ENCODE data around the gene TNFRSF21. TPM values are rescaled to one million over a fixed set of nuclear protein-coding genes. Genes with fewer than 3 reads are reported as not detected.
A peak's percentile ranks its signal among the peaks of the same experiment; 100 is the strongest.

Gene TNFRSF21, protein sequence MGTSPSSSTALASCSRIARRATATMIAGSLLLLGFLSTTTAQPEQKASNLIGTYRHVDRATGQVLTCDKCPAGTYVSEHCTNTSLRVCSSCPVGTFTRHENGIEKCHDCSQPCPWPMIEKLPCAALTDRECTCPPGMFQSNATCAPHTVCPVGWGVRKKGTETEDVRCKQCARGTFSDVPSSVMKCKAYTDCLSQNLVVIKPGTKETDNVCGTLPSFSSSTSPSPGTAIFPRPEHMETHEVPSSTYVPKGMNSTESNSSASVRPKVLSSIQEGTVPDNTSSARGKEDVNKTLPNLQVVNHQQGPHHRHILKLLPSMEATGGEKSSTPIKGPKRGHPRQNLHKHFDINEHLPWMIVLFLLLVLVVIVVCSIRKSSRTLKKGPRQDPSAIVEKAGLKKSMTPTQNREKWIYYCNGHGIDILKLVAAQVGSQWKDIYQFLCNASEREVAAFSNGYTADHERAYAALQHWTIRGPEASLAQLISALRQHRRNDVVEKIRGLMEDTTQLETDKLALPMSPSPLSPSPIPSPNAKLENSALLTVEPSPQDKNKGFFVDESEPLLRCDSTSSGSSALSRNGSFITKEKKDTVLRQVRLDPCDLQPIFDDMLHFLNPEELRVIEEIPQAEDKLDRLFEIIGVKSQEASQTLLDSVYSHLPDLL
- total RNA-seq (10 to 100 TPM; 42.4 to 55.8 TPM), polyA plus RNA-seq (ENCODE audit: insufficient read length in 6 of 6) (10 to 100 TPM; 14.8 to 20.6 (median 17.3) TPM)
- long read RNA-seq, donor 1, partial matches to known transcripts, result 7 of 10 reads
- long read RNA-seq, donor 1, other reads (novel, unspliced or antisense), result 0 of 10 reads
- long read RNA-seq, donor 2, partial matches to known transcripts, result 14 of 15 reads
- long read RNA-seq, donor 2, other reads (novel, unspliced or antisense), result 0 of 15 reads
- long read RNA-seq, donor 3, partial matches to known transcripts, result 0 of 1 reads
- long read RNA-seq, donor 3, other reads (novel, unspliced or antisense), result 0 of 1 reads
- long read RNA-seq, donor 4, partial matches to known transcripts, result 3 of 5 reads
- long read RNA-seq, donor 4, other reads (novel, unspliced or antisense), result 0 of 5 reads
- long read RNA-seq, donor 5, partial matches to known transcripts, result 6 of 8 reads
- long read RNA-seq, donor 5, other reads (novel, unspliced or antisense), result 0 of 8 reads
- long read RNA-seq, donor 6, partial matches to known transcripts, result 8 of 9 reads
- long read RNA-seq, donor 6, other reads (novel, unspliced or antisense), result 0 of 9 reads
- long read RNA-seq, donor 7, partial matches to known transcripts, result 0 of 2 reads
- long read RNA-seq, donor 7, other reads (novel, unspliced or antisense), result 0 of 2 reads
- long read RNA-seq, donor 8, partial matches to known transcripts, result 6 of 9 reads
- long read RNA-seq, donor 8, other reads (novel, unspliced or antisense), result 0 of 9 reads
- long read RNA-seq, donor 9, result 0 reads
- long read RNA-seq, donor 10, partial matches to known transcripts, result 4 of 7 reads
- long read RNA-seq, donor 10, other reads (novel, unspliced or antisense), result 0 of 7 reads
- long read RNA-seq, donor 11, transcript TNFRSF21-201 (6 exons, 3,595 nt), result major isoform, 24 of 54 reads
- long read RNA-seq, donor 11, partial matches to known transcripts, result 30 of 54 reads
- long read RNA-seq, donor 11, other reads (novel, unspliced or antisense), result 0 of 54 reads
- long read RNA-seq, donor 12, partial matches to known transcripts, result 0 of 1 reads
- long read RNA-seq, donor 12, other reads (novel, unspliced or antisense), result 0 of 1 reads

DNA sequence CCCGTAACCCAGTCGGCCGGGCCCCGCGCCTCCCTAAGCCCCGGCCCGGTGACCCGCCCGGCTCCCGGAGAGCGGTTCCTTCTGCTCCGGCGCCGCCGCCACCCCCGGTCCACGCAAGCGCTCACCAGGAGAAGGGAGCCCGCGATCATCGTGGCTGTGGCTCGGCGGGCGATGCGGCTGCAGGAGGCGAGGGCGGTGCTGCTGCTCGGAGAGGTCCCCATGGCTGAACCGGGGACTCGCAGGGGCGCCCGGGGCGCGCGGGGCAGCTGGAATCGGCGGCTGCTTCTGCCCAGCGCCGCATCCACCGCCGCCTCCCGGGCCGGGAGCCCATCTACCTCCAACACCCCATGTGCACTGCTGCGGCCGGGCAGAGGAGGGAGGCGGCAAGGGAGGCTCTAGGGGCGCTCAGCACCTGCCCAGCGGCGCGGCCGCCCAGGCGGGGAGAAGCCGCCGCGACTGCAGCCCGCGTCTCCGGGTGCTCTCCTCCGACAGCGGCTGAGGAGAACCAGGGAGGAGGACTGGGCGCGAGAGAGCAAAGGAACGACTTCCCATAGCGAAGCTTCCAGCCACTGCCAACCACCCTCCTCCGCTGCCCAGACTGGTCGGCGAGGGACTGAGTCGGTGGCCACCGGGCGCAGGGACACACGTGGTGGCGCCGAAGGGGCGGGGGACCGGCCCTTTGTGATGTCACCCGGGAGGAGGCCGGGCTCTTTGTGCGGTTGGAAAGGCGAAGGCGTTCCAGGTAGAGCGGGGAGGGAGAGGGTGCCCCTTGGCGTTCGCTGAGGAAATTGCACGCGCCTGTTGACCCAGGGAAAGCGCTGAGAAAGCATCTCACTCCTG lies at the start of gene TNFRSF21:
TNFRSF21 (minus strand) TSS at position 615 of the 840 bp plus-strand sequence; CDS start at position 221, 394 bp downstream.
- intact Hi-C loops (cut with DNase I), result no loop called here
- DNase-seq, result peak; percentile 90 to 96 (median 95)
- peak within 1 kb of the TSS; percentile 58 to 61 for H3K4me3 ChIP-seq
- TF ChIP-seq, protein P1, sequence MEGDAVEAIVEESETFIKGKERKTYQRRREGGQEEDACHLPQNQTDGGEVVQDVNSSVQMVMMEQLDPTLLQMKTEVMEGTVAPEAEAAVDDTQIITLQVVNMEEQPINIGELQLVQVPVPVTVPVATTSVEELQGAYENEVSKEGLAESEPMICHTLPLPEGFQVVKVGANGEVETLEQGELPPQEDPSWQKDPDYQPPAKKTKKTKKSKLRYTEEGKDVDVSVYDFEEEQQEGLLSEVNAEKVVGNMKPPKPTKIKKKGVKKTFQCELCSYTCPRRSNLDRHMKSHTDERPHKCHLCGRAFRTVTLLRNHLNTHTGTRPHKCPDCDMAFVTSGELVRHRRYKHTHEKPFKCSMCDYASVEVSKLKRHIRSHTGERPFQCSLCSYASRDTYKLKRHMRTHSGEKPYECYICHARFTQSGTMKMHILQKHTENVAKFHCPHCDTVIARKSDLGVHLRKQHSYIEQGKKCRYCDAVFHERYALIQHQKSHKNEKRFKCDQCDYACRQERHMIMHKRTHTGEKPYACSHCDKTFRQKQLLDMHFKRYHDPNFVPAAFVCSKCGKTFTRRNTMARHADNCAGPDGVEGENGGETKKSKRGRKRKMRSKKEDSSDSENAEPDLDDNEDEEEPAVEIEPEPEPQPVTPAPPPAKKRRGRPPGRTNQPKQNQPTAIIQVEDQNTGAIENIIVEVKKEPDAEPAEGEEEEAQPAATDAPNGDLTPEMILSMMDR (IDR thresholded peaks at IDR 0.05), result peak; percentile 89 to 92
- peaks cover 0 to 15% of the 10 kb centered on the region in 2 donors for H3K4me1 ChIP-seq
- no peaks in the 10 kb centered on the region for H3K36me3 ChIP-seq
- ATAC-seq, result peak; percentile 98
- peak within 1 kb of the TSS; percentile 65 to 77 for H3K27ac ChIP-seq
- peaks cover 0 to 43% of the 10 kb centered on the region in 2 donors for H3K27me3 ChIP-seq
- no peaks in the 10 kb centered on the region for H3K9me3 ChIP-seq

DNA sequence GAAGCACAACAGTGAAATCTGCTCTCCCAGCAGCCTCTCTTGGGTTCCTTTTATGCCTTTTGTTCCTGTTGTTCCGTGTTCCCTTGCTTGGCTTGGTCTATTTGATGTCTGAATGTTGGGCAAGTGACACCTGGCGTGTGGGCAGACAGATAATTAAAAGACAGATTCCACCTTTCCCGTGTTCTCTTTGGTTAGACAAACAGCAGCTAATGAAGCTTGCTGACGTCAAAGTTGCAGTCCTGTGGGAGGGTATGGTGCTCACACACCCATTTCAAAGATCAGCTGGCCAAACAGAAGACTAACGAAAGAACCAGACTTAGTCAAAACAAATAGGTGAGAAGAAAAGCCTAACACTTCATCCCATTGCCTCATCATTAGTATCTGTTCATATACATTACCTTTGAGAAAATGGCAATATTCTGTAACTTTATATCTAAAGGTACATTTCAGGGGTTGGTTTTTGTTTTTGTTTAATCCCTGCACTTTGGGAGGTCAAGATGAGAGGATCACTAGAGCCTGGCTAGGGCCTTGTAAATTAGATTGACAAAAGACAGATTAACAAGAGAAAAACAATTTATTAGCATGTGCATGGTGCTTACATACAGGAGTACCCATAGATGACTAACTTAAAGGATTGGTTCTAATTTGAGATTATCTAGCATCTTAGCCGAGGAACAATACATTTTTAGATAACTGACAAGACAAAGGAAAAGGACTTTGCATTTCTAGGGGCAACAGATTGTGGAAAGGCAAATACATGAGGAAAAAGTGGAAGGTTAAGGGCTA lies 48.9 kb upstream of the TNFRSF21 start:
- no peaks in the 10 kb centered on the region for H3K27me3 ChIP-seq
- no peaks in the 10 kb centered on the region for H3K36me3 ChIP-seq
- TF ChIP-seq, protein P1 (IDR thresholded peaks at IDR 0.05), result no peak
- ATAC-seq, result no peak
- no peaks in the 10 kb centered on the region for H3K9me3 ChIP-seq
- H3K27ac ChIP-seq, result no peak overlapping the region
- intact Hi-C loops (cut with DNase I), result no loop called here
- H3K4me1 ChIP-seq, result peaks cover 0 to under 1% of the 10 kb centered on the region in 2 donors
- no peak overlapping the region for H3K4me3 ChIP-seq
- DNase-seq, result no peak

DNA sequence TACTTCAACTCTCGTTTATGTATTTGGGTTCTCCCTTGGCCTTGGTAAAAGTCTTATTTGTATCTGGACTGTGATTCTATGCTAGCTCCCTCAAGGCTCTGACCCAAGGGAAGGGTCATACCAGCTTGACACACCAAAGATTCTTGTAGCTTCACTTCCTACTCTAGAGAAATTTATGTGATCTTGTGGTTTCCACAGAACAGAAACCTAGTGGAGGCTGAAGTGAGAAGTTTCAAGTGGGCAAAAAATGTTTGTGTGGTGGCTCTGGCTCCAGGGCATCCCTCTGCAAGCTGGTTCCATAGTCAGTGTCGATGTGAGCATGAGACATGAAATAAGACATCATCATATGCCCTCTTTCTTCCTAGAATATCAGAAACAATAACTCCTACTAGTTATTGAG lies 48.1 kb upstream of the TNFRSF21 start:
- TF ChIP-seq, protein P1 (IDR thresholded peaks at IDR 0.05), result no peak
- H3K4me3 ChIP-seq, result no peak overlapping the region

More for the DNA sequence above, 48.1 kb upstream of the TNFRSF21 start:
- no peak for DNase-seq
- H3K27ac ChIP-seq, result no peak overlapping the region
- ATAC-seq, result no peak
- no peaks in the 10 kb centered on the region for H3K27me3 ChIP-seq
- intact Hi-C loops (cut with DNase I), result no loop called here
- H3K36me3 ChIP-seq, result no peaks in the 10 kb centered on the region
- H3K9me3 ChIP-seq, result no peaks in the 10 kb centered on the region
- peaks cover 0 to 6% of the 10 kb centered on the region in 2 donors for H3K4me1 ChIP-seq

Measured in left lung (tissue), 14 donors.